Skeletal muscle cell (primary cell): ENCODE results near the gene BRME1.

Source experiments
- DNase-seq: peaks from one replicate; pipeline ENCODE4 v3.0.0-alpha.2; 2010; ENCODE audit warnings: low read depth
- H3K4me3 ChIP-seq: 2 replicates; pipeline ENCODE4 v1.5.1; 2011; ENCODE audit warnings: low read depth, mild to moderate bottlenecking, control low read depth, low read length, moderate library complexity

The BRME1 gene

GRCh38 chr19:13850910-13851733, 54.8 kb downstream of the BRME1 start:
- peak; percentile 83 for DNase-seq
- peak overlapping the region; percentile 26 for H3K4me3 ChIP-seq

- H3K4me3 ChIP-seq: peak overlapping the region; percentile 26
- DNase-seq: no peak
These were observed 55.7 kb downstream of the BRME1 start for GRCh38 chr19:13849991-13850909.

DNA sequence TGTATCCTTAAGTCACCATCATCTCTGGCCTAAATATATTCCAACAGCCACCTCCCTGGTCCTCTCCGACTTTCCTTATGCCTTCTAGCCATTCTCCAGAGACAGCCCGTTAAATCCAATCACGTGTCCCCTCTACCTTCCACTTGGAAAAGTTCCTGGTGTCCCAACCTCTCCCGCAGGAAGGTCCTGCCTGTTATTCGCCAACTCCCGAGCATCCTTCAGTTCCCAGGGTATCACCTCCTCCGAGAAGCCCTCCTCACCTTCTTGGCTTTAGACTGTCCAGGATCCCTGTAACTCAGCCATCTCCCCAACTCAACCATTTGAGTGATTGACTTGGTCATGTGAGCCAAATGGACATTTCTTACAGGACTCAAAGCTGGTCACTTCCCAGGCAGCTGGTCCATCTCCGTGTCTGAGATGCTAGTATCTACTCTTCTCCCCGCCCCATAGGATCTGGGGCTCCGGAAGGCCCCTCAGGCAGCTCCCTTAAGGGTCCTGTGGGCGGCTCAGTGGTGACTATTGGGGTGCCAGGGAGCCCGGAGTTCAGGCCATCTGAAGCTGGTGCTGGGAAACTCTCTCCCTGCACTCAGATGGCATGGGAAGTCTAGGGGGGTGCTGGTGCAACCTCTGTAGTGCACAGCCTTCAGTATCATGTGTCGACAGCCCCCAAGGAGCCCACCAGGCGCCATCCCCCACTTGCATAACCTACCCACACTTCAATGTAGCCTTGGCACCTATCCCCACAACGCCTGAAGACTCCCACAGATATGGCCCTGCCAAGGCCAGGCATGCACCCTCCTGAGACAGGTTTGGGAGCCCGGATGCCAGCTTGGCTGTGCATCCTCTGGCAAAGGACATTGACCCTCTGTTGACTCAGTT, 56.9 kb downstream of the BRME1 start:
- H3K4me3 ChIP-seq: no peak overlapping the region
- DNase-seq: no peak

GRCh38 chr19:13848340-13848677, 57.6 kb downstream of the BRME1 start:
- no peak for DNase-seq
- no peak overlapping the region for H3K4me3 ChIP-seq

- H3K4me3 ChIP-seq: peak overlapping the region; percentile 49
- DNase-seq: peak; percentile 82
These were observed 58.2 kb downstream of the BRME1 start for GRCh38 chr19:13847407-13848339.

GRCh38 chr19:13846557-13847406, 59.1 kb downstream of the BRME1 start:
- DNase-seq: no peak
- H3K4me3 ChIP-seq: peak overlapping the region; percentile 49

- no peak for DNase-seq
- no peak overlapping the region for H3K4me3 ChIP-seq
These were observed 61.7 kb downstream of the BRME1 start for GRCh38 chr19:13844130-13844631.

DNA sequence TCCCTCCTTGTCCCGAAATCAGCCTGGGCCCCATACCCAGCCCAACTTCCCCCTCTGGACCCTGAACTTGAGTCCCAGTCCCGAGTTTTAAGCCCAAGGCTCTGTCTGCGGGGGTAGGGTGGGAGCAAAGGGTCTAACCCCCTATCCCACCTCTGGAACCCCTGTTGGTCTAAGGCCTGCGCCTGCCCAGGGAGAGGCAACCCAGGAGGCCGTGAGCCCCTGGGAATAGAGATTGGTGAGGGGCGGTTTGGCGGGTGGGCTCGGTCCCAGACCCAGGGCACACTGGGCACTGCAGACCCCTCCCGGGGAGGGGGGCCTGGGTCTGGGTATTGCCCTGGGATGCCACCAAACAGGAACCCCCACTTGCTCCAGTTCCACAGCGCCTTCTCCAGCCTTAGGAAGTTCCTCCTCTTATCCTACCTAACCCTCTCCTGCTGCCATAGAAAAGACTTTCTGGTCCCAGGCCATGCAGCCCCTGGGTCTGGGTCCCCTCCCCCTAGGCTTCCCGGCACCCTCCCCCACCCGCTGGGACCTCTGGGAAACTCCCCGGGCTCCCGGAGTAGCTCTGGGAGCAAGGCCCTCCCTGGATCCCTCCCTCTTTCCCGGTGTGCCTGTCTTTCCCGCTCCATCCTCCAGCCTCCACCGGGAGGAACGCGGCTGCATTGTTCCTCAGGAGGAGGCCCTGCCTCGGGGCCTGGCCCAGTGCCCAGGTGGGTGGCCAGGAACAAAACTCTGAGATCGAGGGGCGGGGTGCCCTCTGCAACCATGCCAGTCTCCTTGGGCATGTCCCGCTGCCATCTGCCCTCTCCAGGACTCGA, 62.6 kb downstream of the BRME1 start:
- H3K4me3 ChIP-seq: peak overlapping the region; percentile 56
- DNase-seq: no peak

- peak overlapping the region; percentile 80 for H3K4me3 ChIP-seq
- no peak for DNase-seq
These were observed 63.4 kb downstream of the BRME1 start for GRCh38 chr19:13842291-13843103.

DNA sequence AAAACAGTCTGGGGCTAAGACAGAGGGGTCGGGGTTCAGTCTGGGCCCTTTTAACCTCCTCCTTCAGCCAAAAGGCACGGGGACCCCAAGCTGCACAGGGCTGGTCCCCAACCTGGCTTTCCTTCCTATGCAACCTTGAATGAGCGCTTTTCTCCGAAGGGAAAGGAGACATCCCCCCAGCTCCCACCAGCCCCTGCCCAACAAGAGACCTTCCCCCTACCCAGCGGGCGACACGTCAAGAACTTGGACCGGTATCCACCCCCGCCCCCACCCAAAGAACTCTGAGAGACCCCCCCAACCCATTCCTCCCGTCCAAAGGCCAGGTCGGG, 64.0 kb downstream of the BRME1 start:
- H3K4me3 ChIP-seq: peak overlapping the region; percentile 80
- no peak for DNase-seq

- DNase-seq: no peak
- H3K4me3 ChIP-seq: peak overlapping the region; percentile 80
These were observed 64.6 kb downstream of the BRME1 start for GRCh38 chr19:13841086-13841961.

DNA sequence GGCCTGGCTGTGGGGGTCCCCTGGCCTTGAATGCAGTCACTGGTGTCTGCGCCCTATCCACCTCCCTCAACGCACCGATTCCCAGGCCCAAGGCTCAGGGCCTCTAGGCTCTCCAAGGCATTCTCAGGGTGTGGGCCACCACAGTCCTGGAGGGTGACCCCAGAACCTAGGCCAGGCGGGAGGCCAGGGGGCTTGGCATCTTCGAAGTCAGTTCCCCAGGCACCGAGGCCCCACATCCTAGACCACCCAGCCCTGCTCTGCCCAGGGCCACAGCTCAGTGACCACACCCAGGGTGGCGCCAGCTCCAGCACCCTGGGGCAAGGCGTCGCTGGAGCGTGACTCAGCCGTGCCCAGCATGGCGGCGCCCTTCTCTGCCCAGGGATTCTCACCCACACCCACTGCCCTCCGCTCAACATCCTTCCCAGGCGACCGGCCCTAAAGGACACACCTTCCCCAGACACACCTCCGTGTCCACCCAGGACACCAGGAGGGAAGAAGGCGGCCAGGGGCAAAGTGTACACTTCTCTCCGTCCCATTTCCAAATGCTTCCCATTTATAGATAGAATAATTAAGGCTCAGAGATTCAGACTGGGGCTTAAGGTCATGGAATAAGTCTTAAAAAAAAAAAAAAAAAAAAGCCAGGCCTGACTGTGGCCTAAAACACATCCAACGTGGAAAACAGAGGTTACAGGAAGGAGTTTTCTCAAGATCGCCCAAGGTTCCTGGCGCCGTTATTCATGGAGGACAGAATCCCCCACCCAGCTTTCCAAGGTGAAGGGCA, 65.4 kb downstream of the BRME1 start:
- H3K4me3 ChIP-seq: peak overlapping the region; percentile 80
- no peak for DNase-seq

DNA sequence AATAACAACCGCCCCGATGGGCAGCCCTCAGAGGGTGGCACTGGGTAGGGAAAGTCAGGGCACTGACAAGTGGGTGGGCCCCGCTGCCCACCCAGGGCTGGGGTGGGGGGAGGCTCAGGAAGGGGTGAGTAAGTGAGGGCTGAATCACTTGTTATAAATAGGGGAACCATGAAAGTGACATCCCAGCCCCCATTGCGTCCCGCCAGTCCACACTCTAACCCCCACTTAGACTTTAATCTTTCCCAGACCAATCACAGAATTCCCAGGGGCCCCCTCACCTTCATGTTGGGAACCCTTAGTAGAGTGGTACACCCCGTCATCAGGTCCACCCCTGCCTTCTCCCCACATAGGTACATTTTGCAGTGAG, 66.0 kb downstream of the BRME1 start:
- peak overlapping the region; percentile 80 for H3K4me3 ChIP-seq
- no peak for DNase-seq

- DNase-seq: no peak
- H3K4me3 ChIP-seq: peak overlapping the region; percentile 80
These were observed 66.6 kb downstream of the BRME1 start for GRCh38 chr19:13839130-13839937.
